ENCODE results near the gene NUP188. TPM values are rescaled to one million over a fixed set of nuclear protein-coding genes. Genes with fewer than 3 reads are reported as not detected.

NUP188 gene
- total and polyA plus RNA-seq, 10 of the 15 experiments (the other 5 are each of a cell fraction or from before 2014, with no cell fraction given), result 1.4 to 73.7 (median 48.9) TPM

- WGBS (ENCODE audit: insufficient coverage, insufficient replicate concordance, low lambda C conversion rate, missing lambda C conversion rate), result 93% methylated on average over 7 of the region's 9 CpGs
- no peaks in the 10 kb centered on the region for H3K36me3 ChIP-seq (ENCODE audit: control insufficient read depth in 2 of 2, insufficient read depth in 2 of 2, low read length in 1 of 2)
- H3K27me3 ChIP-seq (replicated peaks in 1 of 2; ENCODE audit: control insufficient read depth in 2 of 2, insufficient read depth in 2 of 2, low read length in 1 of 2), result no peaks in the 10 kb centered on the region
- no peak overlapping the region for H3K4me2 ChIP-seq (ENCODE audit: control insufficient read depth, insufficient read depth)
- no peaks in the 10 kb centered on the region for H4K20me1 ChIP-seq (ENCODE audit: control insufficient read depth, insufficient read depth)
- SMC1A ChIA-PET (ENCODE audit: uncharacterized antibody, unreplicated experiment), result no interaction called here
- no peak for DNase-seq (ENCODE audit: low read depth, low spot score)
- no peak overlapping the region for H3K27ac ChIP-seq (ENCODE audit: control insufficient read depth, insufficient read depth)
- no peak for ATAC-seq
- peaks cover 3% of the 10 kb centered on the region for H3K4me1 ChIP-seq (ENCODE audit: control insufficient read depth, insufficient read depth, low read length)
- TF ChIP-seq CREM (IDR thresholded peaks at IDR 0.05; ENCODE audit: low read depth) (no peak), NBN (IDR thresholded peaks at IDR 0.05) (no peak)
- RAD21 ChIA-PET (ENCODE audit: unreplicated experiment), result no interaction called here
- no peak overlapping the region for H2AFZ ChIP-seq (ENCODE audit: control insufficient read depth, low read depth, low read length)
- in situ Hi-C loops (cut with MboI) (no loop called here), intact Hi-C loops (cut with micrococcal nuclease; ENCODE audit: unreplicated experiment) (no loop called here)
- H3K79me2 ChIP-seq (ENCODE audit: control insufficient read depth, insufficient read depth, low read length), result peaks cover 5% of the 10 kb centered on the region
- no peak overlapping the region for H3K9ac ChIP-seq (ENCODE audit: control insufficient read depth, insufficient read depth, low read length)
- CTCF ChIA-PET, result interaction anchor here (0.7 to 1.0 kb wide), 3 partner anchors 9 to 158 kb away, joined by 3 to 5 read pairs (median 3); no protein-coding TSS in a partner anchor
- POLR2A ChIA-PET, result interaction anchor here (0.7 to 1.6 kb wide), 3 partner anchors 59 to 79 kb away, joined by 3 to 4 read pairs (median 3); partner anchors contain the start of gene DOLPP1
- no peak overlapping the region for H3K4me3 ChIP-seq
- H3K9me3 ChIP-seq (replicated peaks; ENCODE audit: control insufficient read depth, insufficient read depth, low read length), result no peaks in the 10 kb centered on the region
- FAIRE-seq, result no peak
- BruUV-seq (replicated peaks), result no TSS peak
These were observed 74.5 kb downstream of the NUP188 start for GRCh38 chr9:129022037-129022436.

- no peak for FAIRE-seq
- DNase-seq (ENCODE audit: low read depth, low spot score), result no peak
- SMC1A ChIA-PET (ENCODE audit: uncharacterized antibody, unreplicated experiment), result interaction anchor here (0.8 kb wide), 1 partner anchor 15 kb away, joined by 3 read pairs; no protein-coding TSS in a partner anchor
- no peak for TF ChIP-seq ZSCAN29 (IDR thresholded peaks at IDR 0.05)
- TF ChIP-seq ZBTB40 (IDR thresholded peaks at IDR 0.05; ENCODE audit: borderline replicate concordance), result no peak
- TF ChIP-seq IRF4 (IDR thresholded peaks at IDR 0.05; ENCODE audit: low read depth, low read length), result no peak
- no peak for TF ChIP-seq CTCF (IDR thresholded peaks at IDR 0.05 in 2 of 3, conservative IDR thresholded peaks at IDR 0.05 in 1 of 3; ENCODE audit: control insufficient read depth in 2 of 3, extremely low read depth in 1 of 3, insufficient read depth in 1 of 3, low read depth in 3 of 3, low read length in 3 of 3)
- no peak for TF ChIP-seq MEF2B (IDR thresholded peaks at IDR 0.05; ENCODE audit: partially characterized antibody, poor library complexity, severe bottlenecking)
- no peak for TF ChIP-seq YY1 (IDR thresholded peaks at IDR 0.05; ENCODE audit: low read depth, low read length)
- TF ChIP-seq IKZF1 (conservative IDR thresholded peaks at IDR 0.05), result no peak
- no peak for TF ChIP-seq ZNF384 (IDR thresholded peaks at IDR 0.05; ENCODE audit: borderline replicate concordance, low read depth, low read length)
These were observed 75.8 kb downstream of the NUP188 start for GRCh38 chr9:129023036-129023907.

More at GRCh38 chr9:129023036-129023907, 75.8 kb downstream of the NUP188 start:
- in situ Hi-C loops (cut with MboI) (no loop called here), intact Hi-C loops (cut with micrococcal nuclease; ENCODE audit: unreplicated experiment) (no loop called here)
- ChIA-PET CTCF (interaction anchor here (1.2 kb wide), 1 partner anchor 10 kb away, joined by 3 read pairs; no protein-coding TSS in a partner anchor), RAD21 (ENCODE audit: unreplicated experiment) (no interaction called here), POLR2A (interaction anchor here (0.6 to 1.6 kb wide), 2 partner anchors 58 to 463 kb away, joined by 3 read pairs; partner anchors contain the start of gene DOLPP1)
- BruUV-seq (replicated peaks), result no TSS peak
- Histone ChIP-seq H3K4me2 (ENCODE audit: control insufficient read depth, insufficient read depth) (no peak overlapping the region), H3K27ac (ENCODE audit: control insufficient read depth, insufficient read depth) (no peak overlapping the region), H3K9me3 (replicated peaks; ENCODE audit: control insufficient read depth, insufficient read depth, low read length) (no peaks in the 10 kb centered on the region), H2AFZ (ENCODE audit: control insufficient read depth, low read depth, low read length) (no peak overlapping the region), H4K20me1 (ENCODE audit: control insufficient read depth, insufficient read depth) (no peaks in the 10 kb centered on the region), H3K27me3 (replicated peaks in 1 of 2; ENCODE audit: control insufficient read depth in 2 of 2, insufficient read depth in 2 of 2, low read length in 1 of 2) (no peaks in the 10 kb centered on the region), H3K9ac (ENCODE audit: control insufficient read depth, insufficient read depth, low read length) (no peak overlapping the region), H3K4me1 (ENCODE audit: control insufficient read depth, insufficient read depth, low read length) (peaks cover 8% of the 10 kb centered on the region), H3K79me2 (ENCODE audit: control insufficient read depth, insufficient read depth, low read length) (peaks cover 13% of the 10 kb centered on the region), H3K4me3 (no peak overlapping the region), H3K36me3 (ENCODE audit: control insufficient read depth in 2 of 2, insufficient read depth in 2 of 2, low read length in 1 of 2) (no peaks in the 10 kb centered on the region)
- no peak for ATAC-seq
- 86% methylated on average over 16 of the region's 16 CpGs for WGBS (ENCODE audit: insufficient coverage, insufficient replicate concordance, low lambda C conversion rate, missing lambda C conversion rate)

Measured in GM12878 (cell line).